ENCODE results near the gene SRC. TPM values are rescaled to one million over a fixed set of nuclear protein-coding genes. Genes with fewer than 3 reads are reported as not detected.

The SRC gene
- total RNA-seq, 4 donors from 2014 or later, result 10.3 to 21.4 (median 12.9) TPM

- TF ChIP-seq, protein P1, sequence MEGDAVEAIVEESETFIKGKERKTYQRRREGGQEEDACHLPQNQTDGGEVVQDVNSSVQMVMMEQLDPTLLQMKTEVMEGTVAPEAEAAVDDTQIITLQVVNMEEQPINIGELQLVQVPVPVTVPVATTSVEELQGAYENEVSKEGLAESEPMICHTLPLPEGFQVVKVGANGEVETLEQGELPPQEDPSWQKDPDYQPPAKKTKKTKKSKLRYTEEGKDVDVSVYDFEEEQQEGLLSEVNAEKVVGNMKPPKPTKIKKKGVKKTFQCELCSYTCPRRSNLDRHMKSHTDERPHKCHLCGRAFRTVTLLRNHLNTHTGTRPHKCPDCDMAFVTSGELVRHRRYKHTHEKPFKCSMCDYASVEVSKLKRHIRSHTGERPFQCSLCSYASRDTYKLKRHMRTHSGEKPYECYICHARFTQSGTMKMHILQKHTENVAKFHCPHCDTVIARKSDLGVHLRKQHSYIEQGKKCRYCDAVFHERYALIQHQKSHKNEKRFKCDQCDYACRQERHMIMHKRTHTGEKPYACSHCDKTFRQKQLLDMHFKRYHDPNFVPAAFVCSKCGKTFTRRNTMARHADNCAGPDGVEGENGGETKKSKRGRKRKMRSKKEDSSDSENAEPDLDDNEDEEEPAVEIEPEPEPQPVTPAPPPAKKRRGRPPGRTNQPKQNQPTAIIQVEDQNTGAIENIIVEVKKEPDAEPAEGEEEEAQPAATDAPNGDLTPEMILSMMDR (IDR thresholded peaks at IDR 0.05; ENCODE audit: low read depth), result no peak
Observed at GRCh38 chr20:37349517-37350491, 3.9 kb downstream of the SRC start.

DNA sequence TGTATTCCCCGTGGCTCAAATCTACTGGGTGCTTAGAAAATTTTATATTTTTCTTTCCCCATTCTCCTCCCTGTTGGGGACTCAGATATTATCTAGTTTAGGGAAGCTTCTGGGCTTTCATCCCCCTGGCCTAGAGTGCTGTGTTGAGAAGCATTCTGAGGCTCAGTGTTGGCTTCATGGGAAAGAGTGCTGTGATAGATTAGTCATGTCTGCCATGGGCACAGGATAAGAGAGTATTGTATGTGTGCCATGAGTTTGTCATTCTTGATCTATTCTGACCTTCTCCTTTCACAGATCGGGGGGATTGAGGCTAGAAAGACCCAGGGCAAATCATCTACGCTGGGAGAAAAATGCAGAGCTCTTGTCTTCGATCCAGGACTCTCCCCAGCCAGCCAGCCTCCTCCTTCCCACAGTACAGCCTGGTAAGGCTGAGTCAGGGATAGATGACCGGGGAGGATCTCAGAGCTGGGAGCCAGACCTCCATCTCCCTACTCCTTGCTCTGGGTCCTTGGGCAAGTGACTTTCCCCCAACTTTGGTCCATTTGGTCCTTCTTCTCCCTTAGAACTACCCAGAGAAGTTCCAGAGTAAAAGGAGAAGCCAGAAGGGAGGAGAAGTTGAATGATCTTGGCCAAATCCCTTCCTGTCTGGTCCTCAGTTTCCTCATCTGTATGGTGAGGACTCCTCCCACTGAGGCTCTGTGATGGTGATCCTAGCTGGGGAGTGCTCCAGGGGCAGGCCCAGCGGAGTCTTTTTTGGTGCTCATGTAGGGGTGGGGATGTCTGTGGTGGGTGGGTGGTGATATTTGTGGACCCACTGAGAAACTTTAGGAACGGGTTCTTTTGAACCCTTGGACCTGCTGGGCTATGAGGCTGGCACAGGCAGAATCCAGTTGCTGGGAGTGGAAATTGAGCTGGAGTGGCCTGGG lies 5.0 kb downstream of the SRC start:
- TF ChIP-seq, protein P1 (IDR thresholded peaks at IDR 0.05; ENCODE audit: low read depth), result no peak

- TF ChIP-seq, protein P1 (IDR thresholded peaks at IDR 0.05; ENCODE audit: low read depth), result no peak
Observed at GRCh38 chr20:37351689-37352607, 6.0 kb downstream of the SRC start.

DNA sequence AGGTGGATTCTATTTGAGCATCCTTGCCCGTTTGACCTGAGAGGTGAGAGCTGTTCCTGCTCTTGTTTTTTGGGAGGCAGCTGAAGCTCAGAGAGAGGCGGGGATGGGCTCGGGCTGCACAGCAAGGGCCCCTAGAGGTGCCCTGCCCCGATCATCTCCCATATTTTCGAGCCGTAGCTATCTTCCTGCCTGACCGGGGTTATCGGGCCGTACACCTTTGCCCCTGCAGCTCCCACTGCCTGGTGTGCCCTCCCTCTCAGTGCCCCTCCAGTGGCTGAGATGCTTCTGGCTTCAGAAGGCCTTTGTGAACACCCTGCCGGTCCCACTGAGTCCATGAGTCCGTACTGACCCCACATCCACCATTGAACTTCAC lies 6.7 kb downstream of the SRC start:
- TF ChIP-seq, protein P1 (IDR thresholded peaks at IDR 0.05; ENCODE audit: low read depth), result no peak

DNA sequence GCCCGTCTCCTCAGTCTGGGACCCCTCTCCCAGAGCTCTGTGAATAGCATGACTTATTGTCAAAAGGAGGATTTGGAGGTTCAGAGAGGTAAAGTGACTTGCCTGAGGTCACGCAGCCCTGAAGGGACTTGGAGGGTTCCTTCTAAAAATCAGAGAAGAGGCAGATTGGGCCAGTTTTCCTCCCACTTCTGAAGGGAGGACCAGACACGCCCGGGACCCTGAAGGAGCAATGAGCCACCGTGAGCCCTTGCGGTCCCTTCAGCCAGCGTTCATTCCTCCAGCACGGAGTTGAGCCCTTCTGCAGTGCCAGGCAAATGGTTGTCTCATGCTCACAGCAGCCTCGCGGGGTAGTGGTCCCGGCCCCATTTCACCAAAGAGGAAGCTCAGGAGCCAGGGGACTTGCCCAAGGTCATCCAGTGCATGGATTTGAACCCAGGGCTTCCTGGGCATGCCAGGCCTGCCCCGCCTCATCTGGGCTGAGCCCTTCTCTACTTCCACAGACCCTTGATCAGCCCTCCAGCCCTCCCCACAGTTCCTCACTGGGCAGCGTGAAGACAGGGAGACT lies 7.4 kb downstream of the SRC start:
- TF ChIP-seq, protein P1 (IDR thresholded peaks at IDR 0.05; ENCODE audit: low read depth), result no peak

Data from subcutaneous adipose tissue (tissue), 4 donors.